ENCODE results near the gene STAT4. TPM values are rescaled to one million over a fixed set of nuclear protein-coding genes. Genes with fewer than 3 reads are reported as not detected.

The STAT4 gene
- total RNA-seq, 2 experiments from 2014 or later = 77.1 to 83.0 TPM

- intact Hi-C loops (cut with DNase I, micrococcal nuclease) = no loop called here
- Mint-ChIP-seq H3K36me3 (ENCODE audit: low read depth) (no peaks in the 10 kb centered on the region), H3K4me3 (no peak overlapping the region), H3K4me1 (ENCODE audit: low read depth) (peaks cover 6% of the 10 kb centered on the region), H3K9me3 (no peaks in the 10 kb centered on the region), H3K27ac (no peak overlapping the region), H3K27me3 (no peaks in the 10 kb centered on the region)
- Histone ChIP-seq H3K36me3 (ENCODE audit: insufficient read depth, low read length) (no peaks in the 10 kb centered on the region), H3K4me3 (ENCODE audit: low read length) (no peak overlapping the region), H3K27ac (ENCODE audit: low read depth in 1 of 2, low read length in 2 of 2) (no peak overlapping the region), H3K4me1 (ENCODE audit: insufficient read depth, low read length) (no peaks in the 10 kb centered on the region), H3K27me3 (ENCODE audit: control insufficient read depth in 1 of 2, insufficient read depth in 2 of 2, low read length in 2 of 2) (no peaks in the 10 kb centered on the region), H3K9me3 (ENCODE audit: control insufficient read depth in 1 of 2, insufficient read depth in 1 of 2, low read length in 2 of 2) (no peaks in the 10 kb centered on the region)
- TF ChIP-seq CTCF (IDR thresholded peaks at IDR 0.05) = no peak
- no peak for ATAC-seq (ENCODE audit: poor library complexity)
- DNase-seq = no peak
- ChIA-PET CTCF (no interaction called here), POLR2A (no interaction called here)
Observed at GRCh38 chr2:191183081-191183480, 32.3 kb upstream of the STAT4 start.

- H3K4me3 ChIP-seq (ENCODE audit: low read length) = no peak overlapping the region
- ATAC-seq (ENCODE audit: poor library complexity) = no peak
- Mint-ChIP-seq H3K4me3 (no peak overlapping the region), H3K27me3 (no peaks in the 10 kb centered on the region), H3K36me3 (ENCODE audit: low read depth) (no peaks in the 10 kb centered on the region), H3K9me3 (no peaks in the 10 kb centered on the region), H3K27ac (no peak overlapping the region), H3K4me1 (ENCODE audit: low read depth) (no peaks in the 10 kb centered on the region)
- peaks cover 4% of the 10 kb centered on the region for H3K4me1 ChIP-seq (ENCODE audit: insufficient read depth, low read length)
- intact Hi-C loops (cut with DNase I, micrococcal nuclease) = no loop called here
- H3K9me3 ChIP-seq (ENCODE audit: control insufficient read depth in 1 of 2, insufficient read depth in 1 of 2, low read length in 2 of 2) = no peaks in the 10 kb centered on the region
- no peak overlapping the region for H3K27ac ChIP-seq (ENCODE audit: low read depth in 1 of 2, low read length in 2 of 2)
- H3K27me3 ChIP-seq (ENCODE audit: control insufficient read depth in 1 of 2, insufficient read depth in 2 of 2, low read length in 2 of 2) = no peaks in the 10 kb centered on the region
- no peaks in the 10 kb centered on the region for H3K36me3 ChIP-seq (ENCODE audit: insufficient read depth, low read length)
- CTCF ChIA-PET = interaction anchor here (1.4 kb wide), 1 partner anchor 16 kb away, joined by 3 read pairs; no protein-coding TSS in a partner anchor
- no peak for TF ChIP-seq CTCF (IDR thresholded peaks at IDR 0.05)
- POLR2A ChIA-PET = no interaction called here
- no peak for DNase-seq
Observed at GRCh38 chr2:191180713-191181112, 29.9 kb upstream of the STAT4 start.

- H3K4me1 ChIP-seq (ENCODE audit: insufficient read depth, low read length) = peaks cover 4% of the 10 kb centered on the region
- CTCF ChIA-PET = no interaction called here
- POLR2A ChIA-PET = no interaction called here
- H3K4me3 ChIP-seq (ENCODE audit: low read length) = no peak overlapping the region
- no peaks in the 10 kb centered on the region for H3K36me3 ChIP-seq (ENCODE audit: insufficient read depth, low read length)
- TF ChIP-seq CTCF (IDR thresholded peaks at IDR 0.05) = no peak
- H3K27me3 ChIP-seq (ENCODE audit: control insufficient read depth in 1 of 2, insufficient read depth in 2 of 2, low read length in 2 of 2) = no peaks in the 10 kb centered on the region
- DNase-seq = no peak
- intact Hi-C loops (cut with DNase I, micrococcal nuclease) = no loop called here
- ATAC-seq (ENCODE audit: poor library complexity) = no peak
- Mint-ChIP-seq H3K27ac (no peak overlapping the region), H3K4me1 (ENCODE audit: low read depth) (no peaks in the 10 kb centered on the region), H3K27me3 (no peaks in the 10 kb centered on the region), H3K36me3 (ENCODE audit: low read depth) (no peaks in the 10 kb centered on the region), H3K9me3 (no peaks in the 10 kb centered on the region), H3K4me3 (no peak overlapping the region)
- H3K9me3 ChIP-seq (ENCODE audit: control insufficient read depth in 1 of 2, insufficient read depth in 1 of 2, low read length in 2 of 2) = no peaks in the 10 kb centered on the region
- no peak overlapping the region for H3K27ac ChIP-seq (ENCODE audit: low read depth in 1 of 2, low read length in 2 of 2)
Observed at GRCh38 chr2:191180276-191180675, 29.5 kb upstream of the STAT4 start.

Measured in CD4-positive, alpha-beta T cell (primary cell).